ENCODE measurements around the gene KIF19. TPM values are rescaled to one million over a fixed set of nuclear protein-coding genes. Genes with fewer than 3 reads are reported as not detected.

Gene KIF19, protein sequence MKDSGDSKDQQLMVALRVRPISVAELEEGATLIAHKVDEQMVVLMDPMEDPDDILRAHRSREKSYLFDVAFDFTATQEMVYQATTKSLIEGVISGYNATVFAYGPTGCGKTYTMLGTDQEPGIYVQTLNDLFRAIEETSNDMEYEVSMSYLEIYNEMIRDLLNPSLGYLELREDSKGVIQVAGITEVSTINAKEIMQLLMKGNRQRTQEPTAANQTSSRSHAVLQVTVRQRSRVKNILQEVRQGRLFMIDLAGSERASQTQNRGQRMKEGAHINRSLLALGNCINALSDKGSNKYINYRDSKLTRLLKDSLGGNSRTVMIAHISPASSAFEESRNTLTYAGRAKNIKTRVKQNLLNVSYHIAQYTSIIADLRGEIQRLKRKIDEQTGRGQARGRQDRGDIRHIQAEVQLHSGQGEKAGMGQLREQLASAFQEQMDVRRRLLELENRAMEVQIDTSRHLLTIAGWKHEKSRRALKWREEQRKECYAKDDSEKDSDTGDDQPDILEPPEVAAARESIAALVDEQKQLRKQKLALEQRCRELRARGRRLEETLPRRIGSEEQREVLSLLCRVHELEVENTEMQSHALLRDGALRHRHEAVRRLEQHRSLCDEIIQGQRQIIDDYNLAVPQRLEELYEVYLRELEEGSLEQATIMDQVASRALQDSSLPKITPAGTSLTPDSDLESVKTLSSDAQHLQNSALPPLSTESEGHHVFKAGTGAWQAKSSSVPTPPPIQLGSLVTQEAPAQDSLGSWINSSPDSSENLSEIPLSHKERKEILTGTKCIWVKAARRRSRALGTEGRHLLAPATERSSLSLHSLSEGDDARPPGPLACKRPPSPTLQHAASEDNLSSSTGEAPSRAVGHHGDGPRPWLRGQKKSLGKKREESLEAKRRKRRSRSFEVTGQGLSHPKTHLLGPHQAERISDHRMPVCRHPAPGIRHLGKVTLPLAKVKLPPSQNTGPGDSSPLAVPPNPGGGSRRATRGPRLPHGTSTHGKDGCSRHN
- total RNA-seq (ENCODE audit: low replicate concordance): 1.1 TPM in 1 of 2 replicates, not detected in the other

DNA sequence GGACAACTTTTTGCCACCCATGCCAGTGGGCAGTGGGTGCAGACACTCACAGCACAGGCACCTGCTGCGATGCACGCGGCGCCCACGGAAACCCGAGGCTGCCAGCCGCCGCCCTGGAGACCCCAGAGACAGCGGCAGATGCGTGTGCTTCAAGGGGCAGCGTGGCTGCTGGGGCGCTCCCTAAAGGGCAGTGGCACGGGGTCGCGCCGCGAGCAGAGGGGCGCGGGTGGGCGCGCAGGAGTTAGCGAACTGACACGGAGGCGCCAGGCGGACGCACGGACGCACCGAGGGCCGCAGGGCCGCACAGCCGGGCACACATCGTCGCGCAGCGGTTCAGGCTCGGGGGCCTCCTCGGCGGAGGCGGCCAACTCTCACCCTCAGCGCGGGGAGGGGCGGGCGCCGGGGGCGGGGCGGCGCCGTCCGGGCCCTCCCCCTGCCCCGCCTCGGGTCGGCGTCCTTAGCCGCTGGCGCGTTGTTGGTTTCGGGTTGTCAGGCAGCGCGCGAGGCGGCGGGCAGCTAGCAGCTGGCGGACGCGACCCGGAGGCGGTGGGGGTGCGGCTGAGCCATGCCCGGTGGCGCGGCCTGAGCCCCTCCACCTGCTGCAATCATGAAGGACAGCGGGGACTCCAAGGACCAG, at the start of gene KIF19:
Gene KIF19 (plus strand): TSS at position 484 of the 637 bp plus-strand sequence. CDS start 124 bp downstream, at position 608.

DNA sequence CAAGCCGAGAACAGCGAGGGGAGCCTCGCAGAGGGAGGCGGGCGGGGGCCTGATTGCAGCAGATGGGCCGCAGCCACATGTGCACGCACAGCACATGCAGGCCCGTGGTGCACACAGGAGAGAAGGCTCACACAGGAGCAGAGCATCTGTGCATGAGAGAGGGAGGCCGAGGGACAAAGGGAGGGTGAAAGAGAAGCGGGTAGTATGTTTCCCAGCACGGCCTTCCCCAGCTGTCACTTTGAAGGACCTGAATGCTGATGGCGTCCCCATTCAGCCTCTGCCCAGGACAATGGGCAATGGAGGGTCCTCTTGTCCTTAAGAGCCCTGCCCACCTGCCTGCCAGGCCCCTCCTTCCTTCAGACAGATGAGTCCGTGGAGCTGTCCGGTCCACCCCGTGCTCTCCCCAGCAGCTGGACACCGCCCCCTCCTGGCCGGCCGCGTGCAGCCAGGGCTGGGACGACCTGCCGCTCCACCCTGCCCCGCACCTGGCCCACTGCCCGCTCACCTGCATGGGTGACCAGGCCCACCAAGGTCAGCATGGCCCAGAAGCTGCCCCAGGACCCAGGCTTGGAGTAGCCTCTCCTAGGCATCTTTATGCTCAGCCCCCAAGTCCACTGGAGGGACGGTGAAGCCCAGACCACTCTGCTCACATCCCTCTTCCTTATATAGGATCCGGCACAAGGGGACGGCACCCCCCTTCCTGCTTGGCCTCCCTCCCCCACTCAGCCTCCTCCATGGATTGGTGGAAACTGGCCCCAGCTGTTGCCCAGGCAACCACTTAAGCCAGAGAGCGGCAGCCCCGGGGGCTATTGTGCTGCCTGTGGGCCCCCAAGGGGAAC, 35.4 kb downstream of the KIF19 start, which contains the start of gene BTBD17:
Gene BTBD17 (minus strand): TSS at position 639 of the 839 bp plus-strand sequence. CDS start 49 bp downstream, at position 590.

DNA sequence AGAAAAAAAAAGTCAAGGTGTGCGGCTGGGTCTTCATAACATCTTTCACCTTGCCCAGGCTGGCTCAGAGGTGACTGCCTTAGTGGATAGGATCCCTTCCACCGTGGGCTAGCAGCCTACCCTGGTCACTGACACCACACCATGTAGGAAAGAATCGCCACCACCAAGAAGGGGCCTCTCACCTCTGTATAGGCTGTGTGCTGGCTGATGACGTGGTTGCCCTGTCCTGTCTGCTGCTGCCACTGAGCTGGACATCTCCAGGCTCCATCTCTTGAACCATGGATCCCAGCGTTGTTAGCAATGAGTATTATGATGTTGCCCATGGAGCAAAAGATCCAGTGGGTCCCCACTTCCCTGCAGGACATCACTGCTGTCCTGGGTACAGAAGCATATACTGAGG, 41.2 kb downstream of the KIF19 start, which contains the start of gene GPR142:
Gene GPR142 (plus strand): TSS at position 301 of the 400 bp plus-strand sequence. CDS start 2,035 bp downstream, outside the sequence.

Other genes with a start within 250 kb of the KIF19 start
- 3,835 and 4,379 TPM in 2 replicates for gene RPL38, start 122.5 kb upstream of the KIF19 start, total RNA-seq (ENCODE audit: low replicate concordance)
- gene TTYH2, start 112.7 kb upstream of the KIF19 start, total RNA-seq (ENCODE audit: low replicate concordance): 1.7 and 6.3 TPM in 2 replicates
- gene DNAI2, start 52.0 kb upstream of the KIF19 start, total RNA-seq (ENCODE audit: low replicate concordance): not detected in 2 replicates
- gene BTBD17, start 35.6 kb downstream of the KIF19 start, total RNA-seq (ENCODE audit: low replicate concordance): not detected in 2 replicates
- not detected in 2 replicates for gene GPR142, start 41.3 kb downstream of the KIF19 start, total RNA-seq (ENCODE audit: low replicate concordance)
- 9.4 and 9.7 TPM in 2 replicates for gene GPRC5C, start 105.9 kb downstream of the KIF19 start, total RNA-seq (ENCODE audit: low replicate concordance)
- not detected in 2 replicates for gene CD300A, start 140.4 kb downstream of the KIF19 start, total RNA-seq (ENCODE audit: low replicate concordance)
- gene CD300LB, start 205.2 kb downstream of the KIF19 start, total RNA-seq (ENCODE audit: low replicate concordance): not detected in 2 replicates
- not detected in 2 replicates for gene CD300C, start 219.9 kb downstream of the KIF19 start, total RNA-seq (ENCODE audit: low replicate concordance)
- gene CD300H, start 241.3 kb downstream of the KIF19 start, total RNA-seq (ENCODE audit: low replicate concordance): not detected in 2 replicates

Data from smooth muscle cell of the coronary artery (primary cell).